HFFc6 (cell line): ENCODE results near the gene GDAP2. TPM values are rescaled to one million over a fixed set of nuclear protein-coding genes. Genes with fewer than 3 reads are reported as not detected.

ENCODE experiments used
- DNase-seq: peaks from one replicate; pipeline ENCODE4 v3.0.0-alpha.2; 2018
- H3K27ac Mint-ChIP-seq: 2 replicates; pipeline ENCODE4 v1.8.0; 2020; ENCODE audit warnings: mild to moderate bottlenecking, mixed read lengths
- H3K27me3 Mint-ChIP-seq: 2 replicates; pipeline ENCODE4 v1.8.0; 2021; ENCODE audit warnings: mild to moderate bottlenecking, moderate library complexity, mixed read lengths; ENCODE audit not compliant: insufficient read depth
- H3K36me3 Mint-ChIP-seq: 2 replicates; pipeline ENCODE4 v1.8.0; 2021; ENCODE audit warnings: low read depth, mixed read lengths
- H3K4me1 Mint-ChIP-seq: 2 replicates; pipeline ENCODE4 v1.8.0; 2020; ENCODE audit warnings: low read depth, mixed read lengths
- H3K4me3 Mint-ChIP-seq: 2 replicates; pipeline ENCODE4 v1.8.0; 2020; ENCODE audit warnings: mild to moderate bottlenecking, moderate library complexity, mixed read lengths
- H3K9me3 Mint-ChIP-seq: 2 replicates; pipeline ENCODE4 v1.8.0; 2020; ENCODE audit warnings: mild to moderate bottlenecking, mixed read lengths
- total RNA-seq, 6 experiments: library from RNA; stranded (reverse); fragmentation: NEBNext Ultra II Directional; extraction: Animal tissue kit (Norgen Biotek cat#: 25700); gene quantifications; 2 replicates in 1 of 6; 3 replicates in 5 of 6; pipeline ENCODE4 v1.2.3, GENCODE V29; 2021
- TF ChIP-seq, protein P1 (sequence below): fragments of 200-600 bp; sonication (generic); IDR thresholded peaks from 2 replicates; pipeline ENCODE4 v1.5.0; 2021; ENCODE audit warnings: antibody characterized with exemption, mild to moderate bottlenecking

Gene GDAP2
- total RNA-seq, 6 experiments from 2014 or later: 21.6 to 29.8 (median 27.1) TPM

DNA sequence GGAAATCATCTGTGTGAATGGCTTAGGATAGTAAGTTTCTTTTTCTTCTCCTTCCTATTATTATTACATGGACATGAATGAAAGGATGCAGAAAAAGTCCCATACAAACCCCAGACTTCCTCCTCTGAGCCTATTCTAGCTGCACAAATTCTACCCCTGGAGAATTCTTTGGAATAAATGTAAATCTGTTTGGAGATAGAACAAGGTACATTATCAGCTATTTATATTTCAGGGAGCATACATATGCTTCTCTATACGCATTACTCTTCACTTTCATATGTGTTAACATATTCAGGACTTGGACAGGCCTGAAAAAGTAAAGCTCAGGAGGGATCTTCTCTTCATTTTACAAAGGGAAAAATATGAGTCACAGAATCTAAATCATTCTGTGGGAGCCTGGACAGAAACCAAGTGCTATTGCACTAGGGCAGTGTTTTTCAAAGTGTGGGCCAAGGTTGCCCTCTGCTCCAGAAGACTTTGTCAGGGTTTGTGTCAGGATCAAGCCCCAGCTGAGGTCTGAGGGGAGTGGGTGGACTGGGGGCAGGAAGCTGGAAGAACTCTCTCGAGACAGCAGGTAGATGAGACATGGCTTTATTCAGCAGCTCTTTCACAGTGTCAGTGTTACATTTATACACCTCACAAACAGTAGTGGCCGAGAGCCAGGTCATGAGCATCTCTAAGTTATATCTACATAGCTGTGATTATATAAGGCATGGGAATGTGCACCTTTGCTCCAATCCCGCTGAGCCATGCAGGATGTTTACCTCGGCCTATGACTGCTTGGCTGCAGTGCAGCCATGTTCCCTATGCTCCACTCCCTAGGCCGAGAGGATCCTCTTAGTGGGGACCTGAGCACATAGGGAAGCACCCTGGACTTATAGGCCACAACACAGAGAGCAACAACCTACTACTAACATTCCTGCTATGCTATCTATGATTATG lies 114.3 kb downstream of the GDAP2 start:
- Mint-ChIP-seq H3K36me3 (no peaks in the 10 kb centered on the region), H3K27ac (peak overlapping the region; percentile 46), H3K27me3 (peaks cover 8% of the 10 kb centered on the region), H3K4me3 (no peak overlapping the region), H3K4me1 (peaks cover 57% of the 10 kb centered on the region), H3K9me3 (no peaks in the 10 kb centered on the region)
- peak; percentile 43 for DNase-seq
- TF ChIP-seq, protein P1, sequence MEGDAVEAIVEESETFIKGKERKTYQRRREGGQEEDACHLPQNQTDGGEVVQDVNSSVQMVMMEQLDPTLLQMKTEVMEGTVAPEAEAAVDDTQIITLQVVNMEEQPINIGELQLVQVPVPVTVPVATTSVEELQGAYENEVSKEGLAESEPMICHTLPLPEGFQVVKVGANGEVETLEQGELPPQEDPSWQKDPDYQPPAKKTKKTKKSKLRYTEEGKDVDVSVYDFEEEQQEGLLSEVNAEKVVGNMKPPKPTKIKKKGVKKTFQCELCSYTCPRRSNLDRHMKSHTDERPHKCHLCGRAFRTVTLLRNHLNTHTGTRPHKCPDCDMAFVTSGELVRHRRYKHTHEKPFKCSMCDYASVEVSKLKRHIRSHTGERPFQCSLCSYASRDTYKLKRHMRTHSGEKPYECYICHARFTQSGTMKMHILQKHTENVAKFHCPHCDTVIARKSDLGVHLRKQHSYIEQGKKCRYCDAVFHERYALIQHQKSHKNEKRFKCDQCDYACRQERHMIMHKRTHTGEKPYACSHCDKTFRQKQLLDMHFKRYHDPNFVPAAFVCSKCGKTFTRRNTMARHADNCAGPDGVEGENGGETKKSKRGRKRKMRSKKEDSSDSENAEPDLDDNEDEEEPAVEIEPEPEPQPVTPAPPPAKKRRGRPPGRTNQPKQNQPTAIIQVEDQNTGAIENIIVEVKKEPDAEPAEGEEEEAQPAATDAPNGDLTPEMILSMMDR: no peak

Other genes with a start within 250 kb of the GDAP2 start
- 10 to 100 TPM; 28.9 to 43.1 (median 34.0) TPM for gene WDR3, start 118 bp upstream of the GDAP2 start, total RNA-seq